D341Med (cell line): Measurements from ENCODE around the gene CTAG1A.
"Not testable (repeated sequence)": the region's sequence is repeated elsewhere in the genome, so short reads cannot be mapped to it uniquely, and the experiment has no call there.

Experiments
- DNase-seq: peaks from one replicate; pipeline ENCODE4 v3.0.0; 2012; ENCODE audit warnings: low spot score

CTAG1A gene

DNA sequence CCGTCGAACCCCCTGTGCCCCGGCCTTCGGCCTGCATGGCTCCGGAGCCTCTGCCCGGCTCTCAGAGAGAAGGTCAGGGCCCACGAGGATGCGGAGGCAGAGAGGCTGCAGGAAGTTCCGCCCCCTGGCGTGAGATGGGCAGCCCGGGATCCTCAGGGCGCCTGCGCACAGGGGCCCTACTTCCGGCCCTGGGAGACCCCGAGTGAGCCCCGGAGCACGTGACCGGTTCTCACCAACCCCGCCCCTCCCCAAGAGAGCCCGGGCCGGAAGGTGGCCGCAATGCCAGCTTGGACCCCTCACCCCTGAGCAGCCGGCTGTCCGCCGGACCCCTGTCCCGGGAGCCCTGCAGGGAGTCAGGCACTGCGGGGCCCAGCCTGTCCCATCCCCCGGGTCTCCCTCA is 34.2 kb downstream of the CTAG1A start, which contains the start of gene CTAG1B:
Gene CTAG1B, minus strand, starts transcription at position 101 of the 400 bp plus-strand sequence. Its CDS starts 64 bp downstream, at position 37.
- DNase-seq = not testable (repeated sequence)

DNA sequence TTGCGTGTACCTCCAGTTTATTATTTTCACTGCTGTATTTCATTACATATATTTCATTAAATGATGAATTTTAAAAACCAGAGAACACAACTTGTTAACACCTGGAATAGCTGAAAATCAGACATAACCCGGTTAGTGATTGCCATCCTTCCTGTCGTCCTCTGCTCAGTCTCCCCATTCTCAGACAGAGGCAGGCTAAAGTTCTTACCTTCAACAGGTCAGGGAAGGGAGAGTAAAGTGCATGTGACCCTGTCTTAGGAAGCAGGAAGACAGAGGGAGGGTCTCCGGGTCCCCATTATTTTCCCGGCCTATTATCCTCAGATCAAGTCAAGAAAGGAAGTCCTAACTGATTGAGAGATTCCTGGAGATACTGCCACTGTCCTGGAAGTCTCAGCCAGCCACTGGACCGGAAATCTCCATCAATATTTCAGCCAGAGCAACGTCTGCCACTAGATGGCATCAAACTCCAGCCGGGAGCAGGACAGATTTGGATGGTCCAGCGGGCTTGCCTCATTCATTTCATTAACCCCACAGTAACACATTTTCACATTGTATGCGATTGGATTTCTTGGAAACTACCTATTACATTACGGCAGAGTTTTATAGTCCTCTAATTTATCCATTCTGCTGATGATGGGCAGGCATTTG is 36.0 kb downstream of the CTAG1A start:
- DNase-seq = not testable (repeated sequence)

DNA sequence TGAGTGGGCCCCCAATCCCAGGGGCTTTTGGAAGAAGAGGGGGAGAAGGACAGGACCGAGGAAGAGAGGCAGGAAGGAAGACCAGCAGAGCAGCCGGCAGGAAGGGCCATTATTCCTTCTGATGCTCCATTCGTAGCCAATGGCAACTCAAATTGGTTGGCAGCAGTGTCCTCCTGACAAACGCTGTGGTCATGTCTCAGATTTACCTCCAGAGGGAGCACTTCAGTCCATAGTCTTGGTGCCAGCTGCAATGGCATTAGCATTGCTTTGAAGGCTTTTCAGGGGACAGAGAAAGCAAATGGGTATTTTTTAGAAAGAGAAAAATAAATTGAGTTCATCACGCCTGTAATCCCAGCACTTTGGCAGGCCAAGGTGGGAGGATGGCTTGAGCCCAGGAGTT is 44.0 kb downstream of the CTAG1A start:
- DNase-seq = not testable (repeated sequence)

DNA sequence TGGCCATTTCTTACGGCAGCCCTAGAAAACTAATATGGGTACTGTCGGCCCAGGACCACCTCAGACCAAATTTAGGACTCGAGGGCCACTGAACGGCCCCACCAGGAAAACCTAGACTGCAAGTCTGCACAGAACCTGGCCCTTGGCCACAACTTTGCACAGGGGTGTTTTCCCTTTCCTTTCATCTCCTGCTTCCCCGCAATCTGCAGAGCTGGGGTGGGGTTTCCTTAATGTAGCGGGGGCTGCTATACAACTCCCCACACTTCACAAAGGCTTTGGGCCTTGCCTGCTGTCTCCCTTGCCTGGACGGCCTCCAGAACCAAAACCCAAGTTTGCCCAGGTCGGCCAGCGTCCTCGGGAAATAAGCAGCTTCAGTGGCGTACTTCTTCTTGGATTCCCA is 46.0 kb downstream of the CTAG1A start:
- not testable (repeated sequence) for DNase-seq

DNA sequence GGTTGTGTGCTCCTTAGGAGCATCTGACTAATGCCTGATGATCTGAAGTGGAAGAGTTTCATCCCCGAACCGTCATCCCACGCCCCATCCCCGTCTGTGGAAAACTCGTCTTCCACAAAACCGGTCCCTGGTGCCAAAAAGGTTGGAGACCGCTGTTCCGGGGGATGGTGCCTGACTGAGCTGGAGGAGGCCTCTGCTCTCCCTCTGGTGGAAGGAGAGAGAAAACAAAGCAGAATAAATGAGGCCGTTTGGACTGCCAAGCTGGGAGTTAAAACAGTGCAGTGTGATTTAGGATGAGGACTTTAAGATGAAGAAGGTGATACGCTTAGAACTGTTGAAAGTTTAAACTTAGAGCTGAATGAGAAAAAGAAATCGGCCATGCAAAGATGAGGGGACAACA is 48.7 kb downstream of the CTAG1A start:
- DNase-seq = not testable (repeated sequence)
